NT2/D1 (cell line): ENCODE data around the gene SHF.

Source experiments
- SUZ12 ChIP-seq: IDR thresholded peaks from 2 replicates; pipeline ENCODE4 v1.6.1; 2011; ENCODE audit not compliant: insufficient read length, insufficient read depth; ENCODE audit errors: extremely low read depth
- YY1 ChIP-seq: IDR thresholded peaks from 2 replicates; pipeline ENCODE4 v1.6.1; 2011; ENCODE audit not compliant: insufficient read length, insufficient read depth
- ZNF274 ChIP-seq: IDR thresholded peaks from 2 replicates; pipeline ENCODE4 v1.6.1; 2011; ENCODE audit warnings: mild to moderate bottlenecking, low read depth, low read length

- TF ChIP-seq YY1 (no peak), SUZ12 (no peak), ZNF274 (no peak)
Measured at GRCh38 chr15:45133561-45133920, 54.2 kb downstream of the SHF start.
